ENCODE data around the gene RSPH3.

DNA sequence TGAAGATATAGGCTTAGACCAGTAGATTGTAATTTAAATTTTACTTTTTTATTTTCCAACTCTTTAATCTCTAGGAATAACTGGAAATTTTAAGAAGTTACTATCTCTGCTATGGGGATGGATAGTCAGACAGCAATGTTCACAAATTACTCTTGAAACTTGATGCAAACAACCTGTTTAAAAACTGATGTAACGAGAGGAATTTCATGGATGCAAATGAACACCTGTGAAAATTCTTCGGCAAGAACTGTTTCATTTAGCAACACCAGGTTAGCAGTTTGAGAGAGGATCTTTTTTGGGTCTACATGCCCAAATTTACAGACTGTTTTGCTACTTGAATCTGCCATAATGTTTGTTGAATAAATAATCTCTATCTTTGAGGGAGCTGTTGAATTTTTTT, 20.0 kb upstream of the RSPH3 start:
- TF ChIP-seq RAD21 (conservative IDR thresholded peaks at IDR 0.05) = no peak
- TF ChIP-seq, protein P1, sequence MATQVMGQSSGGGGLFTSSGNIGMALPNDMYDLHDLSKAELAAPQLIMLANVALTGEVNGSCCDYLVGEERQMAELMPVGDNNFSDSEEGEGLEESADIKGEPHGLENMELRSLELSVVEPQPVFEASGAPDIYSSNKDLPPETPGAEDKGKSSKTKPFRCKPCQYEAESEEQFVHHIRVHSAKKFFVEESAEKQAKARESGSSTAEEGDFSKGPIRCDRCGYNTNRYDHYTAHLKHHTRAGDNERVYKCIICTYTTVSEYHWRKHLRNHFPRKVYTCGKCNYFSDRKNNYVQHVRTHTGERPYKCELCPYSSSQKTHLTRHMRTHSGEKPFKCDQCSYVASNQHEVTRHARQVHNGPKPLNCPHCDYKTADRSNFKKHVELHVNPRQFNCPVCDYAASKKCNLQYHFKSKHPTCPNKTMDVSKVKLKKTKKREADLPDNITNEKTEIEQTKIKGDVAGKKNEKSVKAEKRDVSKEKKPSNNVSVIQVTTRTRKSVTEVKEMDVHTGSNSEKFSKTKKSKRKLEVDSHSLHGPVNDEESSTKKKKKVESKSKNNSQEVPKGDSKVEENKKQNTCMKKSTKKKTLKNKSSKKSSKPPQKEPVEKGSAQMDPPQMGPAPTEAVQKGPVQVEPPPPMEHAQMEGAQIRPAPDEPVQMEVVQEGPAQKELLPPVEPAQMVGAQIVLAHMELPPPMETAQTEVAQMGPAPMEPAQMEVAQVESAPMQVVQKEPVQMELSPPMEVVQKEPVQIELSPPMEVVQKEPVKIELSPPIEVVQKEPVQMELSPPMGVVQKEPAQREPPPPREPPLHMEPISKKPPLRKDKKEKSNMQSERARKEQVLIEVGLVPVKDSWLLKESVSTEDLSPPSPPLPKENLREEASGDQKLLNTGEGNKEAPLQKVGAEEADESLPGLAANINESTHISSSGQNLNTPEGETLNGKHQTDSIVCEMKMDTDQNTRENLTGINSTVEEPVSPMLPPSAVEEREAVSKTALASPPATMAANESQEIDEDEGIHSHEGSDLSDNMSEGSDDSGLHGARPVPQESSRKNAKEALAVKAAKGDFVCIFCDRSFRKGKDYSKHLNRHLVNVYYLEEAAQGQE (IDR thresholded peaks at IDR 0.05; ENCODE audit: borderline replicate concordance) = no peak
- TF ChIP-seq, protein P2, sequence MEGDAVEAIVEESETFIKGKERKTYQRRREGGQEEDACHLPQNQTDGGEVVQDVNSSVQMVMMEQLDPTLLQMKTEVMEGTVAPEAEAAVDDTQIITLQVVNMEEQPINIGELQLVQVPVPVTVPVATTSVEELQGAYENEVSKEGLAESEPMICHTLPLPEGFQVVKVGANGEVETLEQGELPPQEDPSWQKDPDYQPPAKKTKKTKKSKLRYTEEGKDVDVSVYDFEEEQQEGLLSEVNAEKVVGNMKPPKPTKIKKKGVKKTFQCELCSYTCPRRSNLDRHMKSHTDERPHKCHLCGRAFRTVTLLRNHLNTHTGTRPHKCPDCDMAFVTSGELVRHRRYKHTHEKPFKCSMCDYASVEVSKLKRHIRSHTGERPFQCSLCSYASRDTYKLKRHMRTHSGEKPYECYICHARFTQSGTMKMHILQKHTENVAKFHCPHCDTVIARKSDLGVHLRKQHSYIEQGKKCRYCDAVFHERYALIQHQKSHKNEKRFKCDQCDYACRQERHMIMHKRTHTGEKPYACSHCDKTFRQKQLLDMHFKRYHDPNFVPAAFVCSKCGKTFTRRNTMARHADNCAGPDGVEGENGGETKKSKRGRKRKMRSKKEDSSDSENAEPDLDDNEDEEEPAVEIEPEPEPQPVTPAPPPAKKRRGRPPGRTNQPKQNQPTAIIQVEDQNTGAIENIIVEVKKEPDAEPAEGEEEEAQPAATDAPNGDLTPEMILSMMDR (IDR thresholded peaks at IDR 0.05; ENCODE audit: poor library complexity, severe bottlenecking) = no peak

Measured in neural cell (in vitro differentiated cells).